HG02588 (cell line): ENCODE measurements around the gene PCDHGA12.
"Not testable (repeated sequence)": the region's sequence is repeated elsewhere in the genome, so short reads cannot be mapped to it uniquely, and the experiment has no call there.

Experiments
- ATAC-seq: cut with Tn5 transposase; IDR thresholded peaks from one replicate; pipeline ENCODE4 v1.9.1; 2021; ENCODE audit warnings: mild to moderate bottlenecking, moderate library complexity; ENCODE audit not compliant: unreplicated experiment

Gene PCDHGA12

GRCh38 chr5:141430332-141431113, at the start of gene PCDHGA12:
Gene PCDHGA12, plus strand, starts transcription at chr5:141430507. Its CDS starts 253 bp downstream, at chr5:141430760.
- ATAC-seq = no peak

- ATAC-seq = no peak
Measured at GRCh38 chr5:141382469-141383294, 47.6 kb upstream of the PCDHGA12 start, which contains the start of gene PCDHGA7. Gene PCDHGA7, plus strand, starts transcription at chr5:141382742. Its CDS starts 158 bp downstream, at chr5:141382900.

GRCh38 chr5:141383345-141383744, 47.0 kb upstream of the PCDHGA12 start:
- no peak for ATAC-seq

- no peak for ATAC-seq
Measured at GRCh38 chr5:141384471-141385267, 45.6 kb upstream of the PCDHGA12 start.

- peak; percentile 69 for ATAC-seq
Measured at GRCh38 chr5:141387557-141388311, 42.6 kb upstream of the PCDHGA12 start, which contains the start of gene PCDHGB4. Gene PCDHGB4, plus strand, starts transcription at chr5:141387698. Its CDS starts 187 bp downstream, at chr5:141387885.

- no peak for ATAC-seq
Measured at GRCh38 chr5:141388661-141389060, 41.6 kb upstream of the PCDHGA12 start.

- no peak for ATAC-seq
Measured at GRCh38 chr5:141389153-141390042, 40.9 kb upstream of the PCDHGA12 start.

GRCh38 chr5:141392429-141393198, 37.7 kb upstream of the PCDHGA12 start, which contains the start of gene PCDHGA8:
Gene PCDHGA8, plus strand, starts transcription at chr5:141392633. Its CDS starts 181 bp downstream, at chr5:141392814.
- no peak for ATAC-seq

DNA sequence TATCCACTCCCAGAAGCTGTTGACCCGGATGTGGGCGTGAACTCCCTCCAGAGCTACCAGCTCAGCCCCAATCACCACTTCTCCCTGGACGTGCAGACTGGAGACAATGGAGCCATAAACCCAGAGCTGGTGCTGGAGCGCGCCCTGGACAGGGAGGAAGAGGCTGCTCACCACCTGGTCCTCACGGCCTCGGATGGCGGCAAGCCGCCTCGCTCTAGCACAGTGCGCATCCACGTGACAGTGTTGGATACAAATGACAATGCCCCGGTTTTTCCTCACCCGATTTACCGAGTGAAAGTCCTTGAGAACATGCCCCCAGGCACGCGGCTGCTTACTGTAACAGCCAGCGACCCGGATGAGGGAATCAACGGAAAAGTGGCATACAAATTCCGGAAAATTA, 37.0 kb upstream of the PCDHGA12 start:
- ATAC-seq = no peak

DNA sequence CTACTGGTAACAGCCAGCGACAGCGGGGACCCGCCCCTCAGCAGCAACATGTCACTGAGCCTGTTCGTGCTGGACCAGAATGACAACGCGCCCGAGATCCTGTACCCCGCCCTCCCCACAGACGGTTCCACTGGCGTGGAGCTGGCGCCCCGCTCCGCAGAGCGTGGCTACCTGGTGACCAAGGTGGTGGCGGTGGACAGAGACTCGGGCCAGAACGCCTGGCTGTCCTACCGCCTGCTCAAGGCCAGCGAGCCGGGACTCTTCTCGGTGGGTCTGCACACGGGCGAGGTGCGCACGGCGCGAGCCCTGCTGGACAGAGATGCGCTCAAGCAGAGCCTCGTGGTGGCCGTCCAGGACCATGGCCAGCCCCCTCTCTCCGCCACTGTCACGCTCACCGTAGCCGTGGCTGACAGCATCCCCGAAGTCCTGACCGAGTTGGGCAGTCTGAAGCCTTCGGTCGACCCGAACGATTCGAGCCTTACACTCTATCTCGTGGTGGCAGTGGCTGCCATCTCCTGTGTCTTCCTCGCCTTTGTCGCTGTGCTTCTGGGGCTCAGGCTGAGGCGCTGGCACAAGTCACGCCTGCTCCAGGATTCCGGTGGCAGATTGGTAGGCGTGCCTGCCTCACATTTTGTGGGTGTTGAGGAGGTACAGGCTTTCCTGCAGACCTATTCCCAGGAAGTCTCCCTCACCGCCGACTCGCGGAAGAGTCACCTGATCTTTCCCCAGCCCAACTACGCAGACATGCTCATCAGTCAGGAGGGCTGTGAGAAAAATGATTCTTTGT, 35.7 kb upstream of the PCDHGA12 start:
- ATAC-seq = not testable (repeated sequence)

DNA sequence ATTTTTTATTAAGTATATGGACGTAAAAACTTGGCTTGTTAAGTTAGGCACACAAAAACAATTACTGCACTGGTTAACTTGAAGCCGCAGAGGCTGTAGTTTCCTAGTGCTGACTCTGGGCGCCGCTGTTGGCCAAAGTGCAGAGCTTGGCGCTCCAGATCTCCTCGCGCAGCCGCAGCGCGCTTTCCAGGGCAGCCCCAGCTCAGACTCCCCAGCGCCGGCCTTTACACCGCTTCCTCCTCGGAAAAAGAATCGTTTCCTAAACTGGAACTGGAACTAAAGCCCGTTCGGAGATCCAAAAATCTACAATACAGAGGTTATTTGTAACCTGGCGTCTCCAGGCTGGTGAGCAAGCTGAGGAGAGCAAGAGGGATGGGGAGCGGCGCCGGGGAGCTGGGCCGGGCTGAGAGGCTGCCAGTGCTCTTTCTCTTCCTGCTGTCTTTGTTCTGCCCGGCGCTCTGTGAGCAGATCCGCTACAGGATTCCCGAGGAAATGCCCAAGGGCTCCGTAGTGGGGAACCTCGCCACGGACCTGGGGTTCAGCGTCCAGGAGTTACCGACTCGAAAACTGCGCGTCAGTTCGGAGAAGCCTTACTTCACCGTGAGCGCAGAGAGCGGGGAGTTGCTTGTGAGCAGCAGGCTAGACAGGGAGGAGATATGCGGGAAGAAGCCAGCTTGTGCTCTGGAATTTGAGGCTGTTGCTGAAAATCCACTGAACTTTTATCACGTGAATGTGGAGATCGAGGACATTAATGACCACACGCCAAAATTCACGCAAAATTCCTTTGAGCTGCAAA, 32.4 kb upstream of the PCDHGA12 start, which contains the start of gene PCDHGB5:
Gene PCDHGB5 (plus strand): TSS at position 192 of the 796 bp plus-strand sequence. CDS start 181 bp downstream, at position 373.
- peak; percentile 96 for ATAC-seq

- ATAC-seq = no peak
Measured at GRCh38 chr5:141398608-141399007, 31.7 kb upstream of the PCDHGA12 start.

DNA sequence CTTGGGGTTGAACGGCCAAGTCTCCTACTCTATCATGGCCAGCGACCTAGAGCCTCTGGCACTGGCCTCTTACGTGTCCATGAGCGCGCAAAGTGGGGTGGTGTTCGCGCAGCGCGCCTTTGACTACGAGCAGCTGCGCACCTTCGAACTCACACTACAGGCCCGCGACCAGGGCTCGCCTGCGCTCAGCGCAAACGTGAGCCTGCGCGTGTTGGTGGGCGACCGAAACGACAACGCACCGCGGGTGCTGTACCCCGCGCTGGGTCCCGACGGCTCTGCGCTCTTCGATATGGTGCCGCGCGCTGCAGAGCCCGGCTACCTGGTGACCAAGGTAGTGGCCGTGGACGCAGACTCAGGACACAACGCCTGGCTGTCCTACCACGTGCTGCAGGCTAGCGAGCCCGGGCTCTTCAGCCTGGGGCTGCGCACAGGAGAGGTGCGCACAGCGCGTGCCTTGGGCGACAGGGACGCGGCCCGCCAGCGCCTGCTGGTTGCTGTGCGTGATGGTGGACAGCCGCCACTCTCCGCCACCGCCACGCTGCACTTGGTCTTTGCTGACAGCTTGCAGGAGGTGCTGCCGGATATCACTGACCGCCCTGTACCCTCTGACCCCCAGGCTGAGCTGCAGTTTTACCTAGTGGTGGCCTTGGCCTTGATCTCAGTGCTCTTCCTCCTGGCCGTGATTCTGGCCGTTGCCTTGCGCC, 30.6 kb upstream of the PCDHGA12 start:
- ATAC-seq = no peak

DNA sequence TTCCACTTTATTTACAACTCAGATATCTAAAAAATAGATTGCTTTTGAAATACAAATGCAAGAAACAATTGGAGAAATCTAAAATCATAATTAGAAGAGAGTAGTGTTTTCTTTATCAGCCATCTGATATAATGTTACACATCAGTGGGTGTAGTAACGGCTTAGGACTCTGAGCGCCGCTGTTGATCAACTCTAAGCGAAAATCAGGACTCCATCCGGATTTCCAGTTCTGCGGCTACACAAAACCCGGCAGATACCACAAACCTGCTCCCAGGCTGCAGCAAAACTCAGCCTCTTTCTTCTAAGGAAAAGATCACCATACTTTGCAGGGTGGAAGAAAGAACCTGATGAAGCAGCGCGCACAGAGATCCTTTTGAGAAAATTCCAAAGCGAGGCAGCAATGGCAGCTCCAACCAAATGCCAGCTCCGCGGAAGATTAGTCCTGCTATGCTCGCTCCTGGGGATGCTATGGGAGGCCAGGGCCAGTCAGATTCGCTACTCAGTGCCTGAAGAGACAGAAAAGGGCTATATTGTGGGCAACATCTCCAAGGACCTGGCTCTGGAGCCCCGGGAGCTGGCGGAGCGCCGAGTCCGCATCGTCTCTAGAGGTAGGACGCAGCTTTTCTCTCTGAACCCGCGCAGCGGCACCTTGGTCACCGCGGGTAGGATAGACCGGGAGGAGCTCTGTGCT, 27.6 kb upstream of the PCDHGA12 start, which contains the start of gene PCDHGA9:
Gene PCDHGA9 (plus strand): TSS at position 226 of the 691 bp plus-strand sequence. CDS start 175 bp downstream, at position 401.
- no peak for ATAC-seq

DNA sequence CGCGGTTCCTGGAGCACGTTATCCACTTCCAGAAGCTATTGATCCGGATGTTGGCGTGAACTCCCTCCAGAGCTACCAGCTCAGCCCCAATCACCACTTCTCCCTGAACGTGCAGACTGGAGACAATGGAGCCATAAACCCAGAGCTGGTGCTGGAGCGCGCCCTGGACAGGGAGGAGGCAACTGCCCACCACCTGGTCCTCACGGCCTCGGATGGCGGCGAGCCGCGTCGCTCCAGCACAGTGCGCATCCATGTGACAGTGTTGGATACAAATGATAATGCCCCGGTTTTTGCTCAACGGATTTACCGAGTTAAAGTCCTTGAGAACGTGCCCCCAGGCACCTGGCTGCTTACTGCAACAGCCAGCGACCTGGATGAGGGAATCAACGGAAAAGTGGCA, 26.9 kb upstream of the PCDHGA12 start:
- ATAC-seq = no peak
